PC-9 (cell line): ENCODE results near the gene TUBGCP2. TPM values are rescaled to one million over a fixed set of nuclear protein-coding genes. Genes with fewer than 3 reads are reported as not detected.

Experiments
- BruUV-seq: library from RNA; stranded (reverse); fragments of 400-500 nt; replicated peaks from 2 replicates; lab custom pipeline; 2021; lab: Mats Ljungman, UMichigan
- CTCF ChIA-PET: fragments of 300-600 bp; sonication (Branson Sonifier 250); formaldehyde crosslinking; loops from one replicate; lab custom pipeline; 2022; ENCODE audit warnings: antibody characterized with exemption; lab: Charles Lee
- POLR2A ChIA-PET: fragments of 300-600 bp; sonication (Branson Sonifier 250); formaldehyde crosslinking; loops from one replicate; lab custom pipeline; 2022; ENCODE audit warnings: antibody characterized with exemption; ENCODE audit not compliant: unreplicated experiment; lab: Charles Lee
- DNase-seq, 2 experiments: peaks; one replicate each; pipeline versions ENCODE4 v3.0.0 to v3.0.0-alpha.2; 2015 to 2022; ENCODE audit warnings: mixed read lengths in 1 of 2
- H2AFZ ChIP-seq: fragments of 200-600 bp; sonication (generic); 2 replicates; pipeline ENCODE4 v1.8.1; 2017; ENCODE audit warnings: antibody characterized with exemption
- H3F3A ChIP-seq: fragments of 200-600 bp; sonication (generic); 2 replicates; pipeline ENCODE4 v1.8.1; 2017; ENCODE audit warnings: antibody characterized with exemption, mild to moderate bottlenecking, low read depth; ENCODE audit not compliant: insufficient read depth
- H3K27ac ChIP-seq: fragments of 200-600 bp; sonication (generic); 2 replicates; pipeline ENCODE4 v1.6.1; 2016; ENCODE audit warnings: mixed run types
- H3K27me3 ChIP-seq: fragments of 200-600 bp; sonication (generic); 2 replicates; pipeline ENCODE4 v1.6.1; 2016; ENCODE audit warnings: low read depth, mixed run types; ENCODE audit not compliant: insufficient read depth
- H3K36me3 ChIP-seq: fragments of 200-600 bp; sonication (generic); 2 replicates; pipeline ENCODE4 v1.6.1; 2016; ENCODE audit warnings: low read depth, mixed run types
- H3K4me1 ChIP-seq: fragments of 200-600 bp; sonication (generic); replicated peaks from 2 replicates; pipeline ENCODE4 v1.6.1; 2016; ENCODE audit warnings: mixed run types; ENCODE audit not compliant: insufficient read depth
- H3K4me2 ChIP-seq: fragments of 200-600 bp; sonication (generic); 2 replicates; pipeline ENCODE4 v1.6.1; 2017; ENCODE audit warnings: mixed run types
- H3K4me3 ChIP-seq: fragments of 200-600 bp; sonication (generic); 2 replicates; pipeline ENCODE4 v1.6.1; 2016; ENCODE audit warnings: mixed run types
- H3K79me2 ChIP-seq: fragments of 200-600 bp; sonication (generic); 2 replicates; pipeline ENCODE4 v1.6.1; 2017; ENCODE audit warnings: low read depth, mixed run types
- H3K9me2 ChIP-seq: fragments of 200-600 bp; sonication (generic); 2 replicates; pipeline ENCODE4 v1.8.1; 2017; ENCODE audit warnings: mild to moderate bottlenecking; ENCODE audit not compliant: insufficient read depth
- H3K9me3 ChIP-seq: fragments of 200-600 bp; sonication (generic); 2 replicates; pipeline ENCODE4 v1.8.1; 2016; ENCODE audit warnings: low read depth; ENCODE audit not compliant: insufficient read depth
- H4K20me1 ChIP-seq: fragments of 200-600 bp; sonication (generic); 2 replicates; pipeline ENCODE4 v1.8.1; 2017; ENCODE audit not compliant: insufficient read depth
- EZH2 ChIP-seq: fragments of 200-600 bp; sonication (generic); IDR thresholded peaks from 2 replicates; pipeline ENCODE4 v1.8.0; 2017; ENCODE audit warnings: antibody characterized with exemption, low read depth
- intact Hi-C: fragments of 100-400 bp; cut with micrococcal nuclease; formaldehyde crosslinking; loops from one replicate; pipeline ENCODE4 v1.10.0; 2022; ENCODE audit not compliant: unreplicated experiment
- total RNA-seq: library from RNA; stranded (reverse); gene quantifications from 2 replicates; pipeline ENCODE4 v1.2.3, GENCODE V29; 2021
- TF ChIP-seq, protein P1 (sequence below): fragments of 200-600 bp; sonication (generic); conservative IDR thresholded peaks from 2 replicates; pipeline ENCODE4 v1.6.1; 2017; ENCODE audit warnings: mixed run types, antibody characterized with exemption, mild to moderate bottlenecking, moderate library complexity

Gene TUBGCP2
- total RNA-seq, 1 experiment from 2014 or later, result 52.8 TPM

- H3K79me2 ChIP-seq, result no peaks in the 10 kb centered on the region
- H2AFZ ChIP-seq, result no peak overlapping the region
- TF ChIP-seq, protein P1, sequence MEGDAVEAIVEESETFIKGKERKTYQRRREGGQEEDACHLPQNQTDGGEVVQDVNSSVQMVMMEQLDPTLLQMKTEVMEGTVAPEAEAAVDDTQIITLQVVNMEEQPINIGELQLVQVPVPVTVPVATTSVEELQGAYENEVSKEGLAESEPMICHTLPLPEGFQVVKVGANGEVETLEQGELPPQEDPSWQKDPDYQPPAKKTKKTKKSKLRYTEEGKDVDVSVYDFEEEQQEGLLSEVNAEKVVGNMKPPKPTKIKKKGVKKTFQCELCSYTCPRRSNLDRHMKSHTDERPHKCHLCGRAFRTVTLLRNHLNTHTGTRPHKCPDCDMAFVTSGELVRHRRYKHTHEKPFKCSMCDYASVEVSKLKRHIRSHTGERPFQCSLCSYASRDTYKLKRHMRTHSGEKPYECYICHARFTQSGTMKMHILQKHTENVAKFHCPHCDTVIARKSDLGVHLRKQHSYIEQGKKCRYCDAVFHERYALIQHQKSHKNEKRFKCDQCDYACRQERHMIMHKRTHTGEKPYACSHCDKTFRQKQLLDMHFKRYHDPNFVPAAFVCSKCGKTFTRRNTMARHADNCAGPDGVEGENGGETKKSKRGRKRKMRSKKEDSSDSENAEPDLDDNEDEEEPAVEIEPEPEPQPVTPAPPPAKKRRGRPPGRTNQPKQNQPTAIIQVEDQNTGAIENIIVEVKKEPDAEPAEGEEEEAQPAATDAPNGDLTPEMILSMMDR, result no peak
- TF ChIP-seq EZH2, result no peak
- no peak overlapping the region for H3K4me2 ChIP-seq
- DNase-seq, result no peak
- H3K9me3 ChIP-seq, result no peaks in the 10 kb centered on the region
- H3K4me1 ChIP-seq, result no peaks in the 10 kb centered on the region
- H3F3A ChIP-seq, result no peaks in the 10 kb centered on the region
- no peaks in the 10 kb centered on the region for H3K9me2 ChIP-seq
- ChIA-PET POLR2A (no interaction called here), CTCF (no interaction called here)
- H3K36me3 ChIP-seq, result no peaks in the 10 kb centered on the region
- intact Hi-C loops, result no loop called here
- BruUV-seq, result no TSS peak
- H4K20me1 ChIP-seq, result no peaks in the 10 kb centered on the region
- no peak overlapping the region for H3K27ac ChIP-seq
- peaks cover 15% of the 10 kb centered on the region for H3K27me3 ChIP-seq
- no peak overlapping the region for H3K4me3 ChIP-seq
Measured at GRCh38 chr10:133334503-133335245, 26.0 kb upstream of the TUBGCP2 start.

GRCh38 chr10:133332936-133333699 lies 24.4 kb upstream of the TUBGCP2 start:
- H3K9me3 ChIP-seq, result no peaks in the 10 kb centered on the region
- intact Hi-C loops, result no loop called here
- no peaks in the 10 kb centered on the region for H4K20me1 ChIP-seq
- POLR2A ChIA-PET, result no interaction called here
- no peaks in the 10 kb centered on the region for H3F3A ChIP-seq
- peaks cover 15% of the 10 kb centered on the region for H3K27me3 ChIP-seq
- no peak overlapping the region for H3K27ac ChIP-seq
- H2AFZ ChIP-seq, result no peak overlapping the region
- no peaks in the 10 kb centered on the region for H3K79me2 ChIP-seq
- H3K36me3 ChIP-seq, result no peaks in the 10 kb centered on the region
- BruUV-seq, result no TSS peak
- no peaks in the 10 kb centered on the region for H3K4me1 ChIP-seq
- no peak overlapping the region for H3K4me3 ChIP-seq
- no peaks in the 10 kb centered on the region for H3K9me2 ChIP-seq
- H3K4me2 ChIP-seq, result no peak overlapping the region
- DNase-seq, result no peak
- TF ChIP-seq, protein P1, result no peak
- no peak for TF ChIP-seq EZH2
- CTCF ChIA-PET, result no interaction called here

DNA sequence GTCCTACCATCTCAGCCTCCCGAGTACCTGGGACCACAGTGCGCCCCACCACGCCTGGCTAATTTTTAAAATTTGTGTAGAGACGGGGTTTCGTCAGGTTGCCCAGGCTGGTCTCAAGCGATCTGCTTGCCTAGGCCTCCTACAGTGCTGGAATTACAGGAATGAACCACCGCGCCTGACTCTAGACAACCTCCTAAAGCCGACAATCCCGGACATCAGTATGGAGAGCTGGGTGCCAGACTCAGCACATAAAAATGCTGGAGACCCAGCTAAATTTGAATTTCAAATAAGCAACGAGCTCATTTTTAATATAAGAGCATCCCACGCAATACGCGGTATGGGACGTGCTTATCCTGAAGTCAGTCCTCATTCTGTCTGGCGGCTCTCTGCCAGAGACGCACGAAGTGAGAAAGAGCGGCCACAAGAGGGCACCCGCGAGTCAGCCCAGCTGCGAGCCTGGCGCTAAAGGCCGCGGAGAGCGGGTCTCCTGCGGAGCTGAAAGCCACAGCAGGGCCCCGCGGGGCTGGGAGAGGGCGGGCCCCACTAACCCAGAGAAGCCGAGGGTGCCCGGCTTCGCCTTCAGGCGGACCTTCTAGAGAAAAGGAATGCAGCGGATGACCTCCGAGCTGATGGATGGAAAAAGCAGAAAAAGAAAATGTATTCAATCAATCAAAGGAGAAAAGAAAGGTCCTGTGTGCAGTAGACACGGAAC lies 21.0 kb upstream of the TUBGCP2 start:
- DNase-seq, result peak; percentile 54 to 73
- Histone ChIP-seq H4K20me1 (no peaks in the 10 kb centered on the region), H2AFZ (0 out of 2 replicates have a peak overlapping the region, but pooled peaks have one; percentile 58), H3K9me3 (no peaks in the 10 kb centered on the region), H3K9me2 (no peaks in the 10 kb centered on the region), H3K79me2 (no peaks in the 10 kb centered on the region), H3K4me3 (peak overlapping the region; percentile 45; the same call in 1 of the 2 replicates), H3K4me1 (no peaks in the 10 kb centered on the region), H3F3A (no peaks in the 10 kb centered on the region), H3K27me3 (peaks cover 15% of the 10 kb centered on the region), H3K36me3 (no peaks in the 10 kb centered on the region), H3K27ac (no peak overlapping the region), H3K4me2 (peak overlapping the region; percentile 83)
- TF ChIP-seq, protein P1, result peak; percentile 90
- TF ChIP-seq EZH2, result no peak
- ChIA-PET CTCF (interaction anchor here (0.9 to 1.2 kb wide), 2 partner anchors 16 to 24 kb away, joined by 3 to 6 read pairs; no protein-coding TSS in a partner anchor), POLR2A (no interaction called here)
- BruUV-seq, result no TSS peak
- intact Hi-C loops, result loop anchor here (10.0 kb wide), 3 partner anchors 65 to 425 kb away; partner anchors contain the start of genes CYP2E1 and MTG1
